PFSK-1 (cell line): ENCODE results near the gene IGFBP6.

Experiments used
- FOXP2 ChIP-seq: optimal IDR thresholded peaks from 2 replicates; pipeline ENCODE3; 2011; ENCODE audit warnings: borderline replicate concordance, control low read depth, inconsistent platforms; ENCODE audit not compliant: insufficient read depth; ENCODE audit errors: extremely low read length, extremely low read depth
- POLR2AphosphoS5 ChIP-seq: IDR thresholded peaks from 2 replicates; pipeline ENCODE4 v1.6.1; 2012; ENCODE audit warnings: low read depth, mild to moderate bottlenecking, control low read depth, low read length, moderate library complexity
- SIN3A ChIP-seq: IDR thresholded peaks from 2 replicates; pipeline ENCODE4 v1.6.1; 2012; ENCODE audit warnings: mild to moderate bottlenecking, low read length, moderate library complexity, borderline replicate concordance; ENCODE audit not compliant: insufficient read depth
- TAF1 ChIP-seq: IDR thresholded peaks from 2 replicates; pipeline ENCODE4 v1.6.1; 2012; ENCODE audit warnings: low read length, control low read depth, borderline replicate concordance; ENCODE audit not compliant: insufficient read depth
- TF ChIP-seq, protein P1 (sequence below), 2 experiments: IDR thresholded peaks; 2 replicates each; pipeline versions ENCODE4 v1.6.1 to v1.8.0; 2011 to 2012; ENCODE audit warnings: low read depth in 2 of 2, low read length in 2 of 2, control low read depth in 1 of 2, inconsistent platforms in 1 of 2, mild to moderate bottlenecking in 1 of 2, moderate library complexity in 1 of 2; ENCODE audit not compliant: insufficient read depth in 1 of 2

The IGFBP6 gene

DNA sequence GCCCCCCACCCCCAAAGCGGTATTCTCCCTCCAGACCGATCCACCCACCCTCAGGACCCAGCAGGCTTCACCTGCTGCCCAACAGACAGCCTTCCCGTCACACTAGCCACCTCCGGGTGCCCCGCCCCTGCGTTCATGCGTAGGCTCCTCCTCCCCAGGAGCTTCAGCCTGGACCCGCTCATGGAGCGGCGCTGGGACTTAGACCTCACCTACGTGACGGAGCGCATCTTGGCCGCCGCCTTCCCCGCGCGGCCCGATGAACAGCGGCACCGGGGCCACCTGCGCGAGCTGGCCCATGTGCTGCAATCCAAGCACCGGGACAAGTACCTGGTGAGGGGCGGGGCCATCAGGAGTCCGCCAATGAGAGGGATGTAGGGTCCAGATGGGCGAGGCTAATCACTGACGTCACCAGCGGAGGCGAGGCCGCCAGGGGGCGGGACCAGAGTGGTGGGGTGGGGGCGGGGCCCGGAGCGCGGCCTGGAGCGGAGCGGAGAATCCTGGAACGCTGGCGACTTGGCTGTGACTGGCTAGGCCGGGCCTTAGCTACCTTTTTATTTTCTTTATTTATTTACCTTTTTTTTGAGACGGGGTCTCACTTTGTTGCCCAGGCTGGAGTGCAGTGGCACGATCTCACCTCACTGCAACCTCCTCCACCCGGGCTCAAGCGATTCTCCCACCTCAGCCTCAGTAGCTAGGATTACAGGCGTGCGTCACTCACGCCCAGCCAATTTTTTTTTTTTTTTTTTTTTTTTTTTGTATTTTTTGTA is 43.2 kb upstream of the IGFBP6 start:
- TF ChIP-seq SIN3A (no peak), FOXP2 (no peak), POLR2AphosphoS5 (no peak; the same call in 1 of the 2 replicates), TAF1 (no peak)
- TF ChIP-seq, protein P1, sequence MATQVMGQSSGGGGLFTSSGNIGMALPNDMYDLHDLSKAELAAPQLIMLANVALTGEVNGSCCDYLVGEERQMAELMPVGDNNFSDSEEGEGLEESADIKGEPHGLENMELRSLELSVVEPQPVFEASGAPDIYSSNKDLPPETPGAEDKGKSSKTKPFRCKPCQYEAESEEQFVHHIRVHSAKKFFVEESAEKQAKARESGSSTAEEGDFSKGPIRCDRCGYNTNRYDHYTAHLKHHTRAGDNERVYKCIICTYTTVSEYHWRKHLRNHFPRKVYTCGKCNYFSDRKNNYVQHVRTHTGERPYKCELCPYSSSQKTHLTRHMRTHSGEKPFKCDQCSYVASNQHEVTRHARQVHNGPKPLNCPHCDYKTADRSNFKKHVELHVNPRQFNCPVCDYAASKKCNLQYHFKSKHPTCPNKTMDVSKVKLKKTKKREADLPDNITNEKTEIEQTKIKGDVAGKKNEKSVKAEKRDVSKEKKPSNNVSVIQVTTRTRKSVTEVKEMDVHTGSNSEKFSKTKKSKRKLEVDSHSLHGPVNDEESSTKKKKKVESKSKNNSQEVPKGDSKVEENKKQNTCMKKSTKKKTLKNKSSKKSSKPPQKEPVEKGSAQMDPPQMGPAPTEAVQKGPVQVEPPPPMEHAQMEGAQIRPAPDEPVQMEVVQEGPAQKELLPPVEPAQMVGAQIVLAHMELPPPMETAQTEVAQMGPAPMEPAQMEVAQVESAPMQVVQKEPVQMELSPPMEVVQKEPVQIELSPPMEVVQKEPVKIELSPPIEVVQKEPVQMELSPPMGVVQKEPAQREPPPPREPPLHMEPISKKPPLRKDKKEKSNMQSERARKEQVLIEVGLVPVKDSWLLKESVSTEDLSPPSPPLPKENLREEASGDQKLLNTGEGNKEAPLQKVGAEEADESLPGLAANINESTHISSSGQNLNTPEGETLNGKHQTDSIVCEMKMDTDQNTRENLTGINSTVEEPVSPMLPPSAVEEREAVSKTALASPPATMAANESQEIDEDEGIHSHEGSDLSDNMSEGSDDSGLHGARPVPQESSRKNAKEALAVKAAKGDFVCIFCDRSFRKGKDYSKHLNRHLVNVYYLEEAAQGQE (IDR thresholded peaks at IDR 0.05; ENCODE audit: insufficient read depth in 1 of 2, low read depth in 2 of 2, low read length in 2 of 2) = no peak

DNA sequence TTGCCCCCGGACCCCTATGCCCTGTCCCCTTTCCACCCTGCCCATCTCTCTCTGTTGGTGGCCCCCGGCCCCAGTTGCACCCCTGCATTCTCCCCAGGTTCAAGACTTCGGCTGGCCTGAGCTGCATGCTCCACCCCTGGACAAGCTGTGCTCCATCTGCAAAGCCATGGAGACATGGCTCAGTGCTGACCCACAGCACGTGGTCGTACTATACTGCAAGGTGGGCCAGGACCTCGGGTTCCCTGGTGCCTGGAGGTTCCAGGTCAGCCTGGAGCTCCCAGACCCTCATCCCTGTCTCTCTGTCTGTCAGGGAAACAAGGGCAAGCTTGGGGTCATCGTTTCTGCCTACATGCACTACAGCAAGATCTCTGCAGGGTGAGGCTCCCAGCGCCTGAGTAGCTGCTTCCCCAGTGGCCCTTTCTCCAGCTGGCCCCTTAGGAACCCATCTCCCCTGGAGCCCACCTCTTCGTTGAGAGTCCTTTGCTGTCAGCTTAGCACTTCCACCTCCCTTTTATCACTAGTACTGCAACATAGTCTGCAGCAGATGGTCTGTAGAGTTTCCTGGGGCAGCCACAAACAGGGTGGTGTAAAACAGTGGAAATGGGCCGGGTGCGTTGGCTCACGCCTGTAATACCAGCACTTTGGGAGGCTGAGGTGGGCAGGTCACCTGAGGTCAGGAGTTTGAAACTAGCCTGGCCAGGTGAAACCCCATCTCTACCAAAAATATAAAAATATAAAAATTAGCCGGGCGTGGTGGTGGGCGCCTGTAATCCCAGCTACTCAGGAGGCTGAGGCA is 41.8 kb upstream of the IGFBP6 start:
- TF ChIP-seq SIN3A = no peak
- no peak for TF ChIP-seq POLR2AphosphoS5
- TF ChIP-seq, protein P1 (IDR thresholded peaks at IDR 0.05; ENCODE audit: insufficient read depth in 1 of 2, low read depth in 2 of 2, low read length in 2 of 2) = no peak
- TF ChIP-seq TAF1 = no peak
- TF ChIP-seq FOXP2 = no peak

DNA sequence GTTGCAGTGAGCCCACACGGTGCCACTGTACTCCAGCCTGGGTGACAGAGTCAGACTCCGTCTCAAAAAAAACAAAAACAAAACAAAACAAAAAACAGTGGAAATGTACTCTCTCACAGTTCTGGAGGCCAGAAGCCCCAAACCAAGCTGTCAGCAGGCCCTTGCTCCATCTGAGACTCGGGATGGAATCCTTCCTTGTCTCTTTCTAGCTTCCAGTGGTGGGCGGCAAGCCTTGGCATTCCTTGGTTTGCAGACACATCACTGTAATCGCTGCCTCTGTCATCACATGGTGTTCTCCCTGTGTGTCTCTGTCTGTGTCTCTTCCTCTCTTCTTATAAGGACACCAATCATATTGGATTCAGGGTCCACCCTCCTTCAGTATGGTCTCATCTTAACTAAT is 41.2 kb upstream of the IGFBP6 start:
- TF ChIP-seq SIN3A (no peak), POLR2AphosphoS5 (no peak), FOXP2 (no peak), TAF1 (no peak)
- TF ChIP-seq, protein P1 (IDR thresholded peaks at IDR 0.05; ENCODE audit: insufficient read depth in 1 of 2, low read depth in 2 of 2, low read length in 2 of 2) = no peak

DNA sequence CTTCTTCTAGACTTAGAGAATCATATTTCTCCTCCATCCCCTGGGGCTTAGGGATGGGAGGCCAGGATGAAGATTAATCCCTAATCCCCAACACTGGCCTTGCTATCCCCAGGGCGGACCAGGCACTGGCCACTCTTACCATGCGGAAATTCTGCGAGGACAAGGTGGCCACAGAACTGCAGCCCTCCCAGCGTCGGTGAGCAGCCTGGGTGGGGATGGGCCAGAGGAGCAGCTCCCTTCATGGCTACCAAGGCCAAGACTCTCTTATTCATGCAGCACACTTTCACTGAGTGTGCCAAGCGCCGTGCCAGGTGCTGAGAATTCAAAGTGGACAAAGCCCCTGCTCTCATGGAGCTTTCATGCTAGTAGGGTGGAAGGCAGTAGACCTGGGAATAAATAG is 40.6 kb upstream of the IGFBP6 start:
- no peak for TF ChIP-seq POLR2AphosphoS5
- TF ChIP-seq, protein P1 (IDR thresholded peaks at IDR 0.05; ENCODE audit: insufficient read depth in 1 of 2, low read depth in 2 of 2, low read length in 2 of 2) = no peak
- no peak for TF ChIP-seq TAF1
- TF ChIP-seq SIN3A = no peak
- no peak for TF ChIP-seq FOXP2
